Cardiac muscle cell (in vitro differentiated cells and primary cell): ENCODE measurements around the gene GPATCH4. TPM values are rescaled to one million over a fixed set of nuclear protein-coding genes. Genes with fewer than 3 reads are reported as not detected.
"Not testable (repeated sequence)": the region's sequence is repeated elsewhere in the genome, so short reads cannot be mapped to it uniquely, and the experiment has no call there.

Experiments used
- DNase-seq, 2 donors: peaks; one replicate each; pipeline versions ENCODE4 v3.0.0 to v3.0.0-alpha.2; 2010 to 2017; ENCODE audit warnings: low read depth in 1 of 2, low spot score in 1 of 2
- H3K27ac ChIP-seq: fragments of 200-600 bp; sonication (generic); 2 replicates; pipeline ENCODE4 v1.5.1; 2016
- H3K27me3 ChIP-seq: fragments of 200-600 bp; sonication (generic); 2 replicates; pipeline ENCODE4 v1.6.0; 2016; ENCODE audit warnings: control low read depth
- H3K36me3 ChIP-seq: fragments of 200-600 bp; sonication (generic); 2 replicates; pipeline ENCODE4 v1.5.1; 2016; ENCODE audit warnings: control low read depth
- H3K4me1 ChIP-seq: fragments of 200-600 bp; sonication (generic); 2 replicates; pipeline ENCODE4 v1.8.1; 2017; ENCODE audit warnings: low read depth, mild to moderate bottlenecking, mixed run types
- H3K4me3 ChIP-seq: fragments of 200-600 bp; sonication (generic); 2 replicates; pipeline ENCODE4 v1.5.1; 2016; ENCODE audit warnings: mild to moderate bottlenecking
- H3K9me3 ChIP-seq: fragments of 200-600 bp; sonication (generic); 2 replicates; pipeline ENCODE4 v1.5.1; 2017; ENCODE audit warnings: low read depth, mild to moderate bottlenecking, control low read depth
- CTCF ChIP-seq: IDR thresholded peaks from 2 replicates; pipeline ENCODE4 v1.5.1; 2012; ENCODE audit warnings: low read depth, mild to moderate bottlenecking, low read length
- polyA plus RNA-seq: library from polyadenylated mRNA; unstranded; fragments of >200 nt; fragmentation: Nextera tagmentation; extraction: Ambion mirVana; gene quantifications from 2 replicates; pipeline ENCODE4 v1.2.1, GENCODE V29; 2016
- total RNA-seq: library from RNA; depleted of rRNA; stranded (reverse); fragments of >200 nt; gene quantifications from 2 replicates; pipeline ENCODE4 v1.2.3, GENCODE V29; 2016

GPATCH4 gene
- total and polyA plus RNA-seq, 2 experiments from 2014 or later: 6.0 to 42.4 TPM

GRCh38 chr1:156616463-156616862 lies 15.2 kb upstream of the GPATCH4 start:
- H3K9me3 ChIP-seq: no peaks in the 10 kb centered on the region
- peak overlapping the region; percentile 95 for H3K27ac ChIP-seq
- H3K27me3 ChIP-seq: peaks cover 20% of the 10 kb centered on the region
- no peaks in the 10 kb centered on the region for H3K36me3 ChIP-seq
- peak; percentile 13 for TF ChIP-seq CTCF
- peak; percentile 70 to 75 for DNase-seq
- H3K4me3 ChIP-seq: no peak overlapping the region
- peaks cover 20% of the 10 kb centered on the region for H3K4me1 ChIP-seq

- H3K27ac ChIP-seq: peak overlapping the region; percentile 95
- no peak for TF ChIP-seq CTCF
- no peak overlapping the region for H3K4me3 ChIP-seq
- no peak for DNase-seq
- H3K9me3 ChIP-seq: no peaks in the 10 kb centered on the region
- no peaks in the 10 kb centered on the region for H3K36me3 ChIP-seq
- H3K4me1 ChIP-seq: peaks cover 20% of the 10 kb centered on the region
- H3K27me3 ChIP-seq: peaks cover 15% of the 10 kb centered on the region
These were observed 14.7 kb upstream of the GPATCH4 start for GRCh38 chr1:156615946-156616345.

- H3K9me3 ChIP-seq: no peaks in the 10 kb centered on the region
- no peak overlapping the region for H3K27ac ChIP-seq
- no peak for TF ChIP-seq CTCF
- no peaks in the 10 kb centered on the region for H3K27me3 ChIP-seq
- H3K36me3 ChIP-seq: no peaks in the 10 kb centered on the region
- H3K4me3 ChIP-seq: no peak overlapping the region
- no peak for DNase-seq
- peaks cover 23% of the 10 kb centered on the region for H3K4me1 ChIP-seq
These were observed 11.4 kb upstream of the GPATCH4 start for GRCh38 chr1:156612666-156613065.

GRCh38 chr1:156610072-156610471 lies 8.8 kb upstream of the GPATCH4 start:
- not testable (repeated sequence) for H3K36me3 ChIP-seq, H3K27ac ChIP-seq, H3K27me3 ChIP-seq, H3K4me3 ChIP-seq, H3K9me3 ChIP-seq, DNase-seq
- H3K4me1 ChIP-seq: peaks cover 10% of the 10 kb centered on the region

GRCh38 chr1:156608981-156609380 lies 7.7 kb upstream of the GPATCH4 start:
- H3K27ac ChIP-seq: no peak overlapping the region
- H3K27me3 ChIP-seq: no peaks in the 10 kb centered on the region
- H3K4me1 ChIP-seq: peaks cover 3% of the 10 kb centered on the region
- no peaks in the 10 kb centered on the region for H3K9me3 ChIP-seq
- DNase-seq: peak in 1 of 2 donors; percentile 60
- peak; percentile 48 for TF ChIP-seq CTCF
- no peak overlapping the region for H3K4me3 ChIP-seq
- no peaks in the 10 kb centered on the region for H3K36me3 ChIP-seq

GRCh38 chr1:156608036-156608674 lies 6.9 kb upstream of the GPATCH4 start:
- peaks cover 3% of the 10 kb centered on the region for H3K4me1 ChIP-seq
- TF ChIP-seq CTCF: peak; percentile 84
- no peaks in the 10 kb centered on the region for H3K9me3 ChIP-seq
- H3K36me3 ChIP-seq: no peaks in the 10 kb centered on the region
- DNase-seq: peak; percentile 71 to 83
- no peaks in the 10 kb centered on the region for H3K27me3 ChIP-seq
- H3K27ac ChIP-seq: no peak overlapping the region
- no peak overlapping the region for H3K4me3 ChIP-seq

- H3K4me3 ChIP-seq, H3K4me1 ChIP-seq, H3K27me3 ChIP-seq, H3K36me3 ChIP-seq, H3K27ac ChIP-seq, H3K9me3 ChIP-seq, DNase-seq: not testable (repeated sequence)
These were observed 6.1 kb upstream of the GPATCH4 start for GRCh38 chr1:156607344-156607743.
